HS-27A (cell line): ENCODE measurements around the gene EIPR1.
"Not testable (repeated sequence)": the region's sequence is repeated elsewhere in the genome, so short reads cannot be mapped to it uniquely, and the experiment has no call there.

Source experiments
- DNase-seq: peaks from one replicate; pipeline ENCODE4 v3.0.0-alpha.2; 2012; ENCODE audit warnings: low read depth, missing footprints

The EIPR1 gene

GRCh38 chr2:3403587-3404334 is 26.1 kb upstream of the EIPR1 start:
- no peak for DNase-seq

DNA sequence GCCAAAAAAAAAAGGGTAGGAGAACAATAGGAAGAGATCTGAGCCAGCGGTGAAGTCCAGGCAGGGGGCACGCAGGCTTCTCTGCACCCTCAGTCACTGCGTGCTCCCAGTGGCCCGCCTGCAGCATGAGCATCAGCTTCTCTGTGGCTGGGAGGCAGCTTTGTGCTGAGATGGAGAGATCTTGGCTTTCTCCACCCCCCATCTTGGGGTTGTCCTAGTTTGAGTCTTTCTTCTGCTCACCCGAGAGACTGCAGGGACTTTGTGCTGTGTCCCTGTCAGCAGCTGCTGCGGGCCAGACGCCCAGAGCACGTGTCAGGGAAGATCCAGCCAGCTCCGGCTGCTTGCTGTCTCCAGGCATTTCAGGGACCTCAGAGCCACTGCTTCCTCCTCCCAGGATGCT is 22.2 kb upstream of the EIPR1 start:
- DNase-seq: no peak

DNA sequence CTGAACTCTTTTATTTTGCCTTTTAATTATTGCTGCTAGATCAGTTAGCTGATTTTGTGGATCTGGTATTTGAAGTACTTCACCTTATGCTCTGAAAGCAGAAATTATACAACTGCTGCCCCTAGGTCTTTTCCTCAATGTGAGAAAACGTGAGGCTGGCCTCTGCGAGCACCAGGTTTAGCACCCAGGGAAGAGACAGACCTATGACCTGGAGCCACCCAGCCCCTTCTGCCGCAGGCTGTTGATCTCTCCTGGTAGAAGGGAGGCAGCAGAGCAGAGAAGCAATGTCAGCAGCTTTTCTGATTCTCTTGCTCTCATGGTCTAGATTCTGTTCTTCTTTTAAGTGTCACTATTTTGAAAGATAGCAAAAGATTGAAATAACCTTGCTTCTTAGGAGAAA is 21.8 kb upstream of the EIPR1 start:
- no peak for DNase-seq

GRCh38 chr2:3398857-3399256 is 21.2 kb upstream of the EIPR1 start:
- DNase-seq: no peak

- no peak for DNase-seq
These were observed 19.4 kb upstream of the EIPR1 start for GRCh38 chr2:3396920-3397559.

GRCh38 chr2:3392216-3392615 is 14.6 kb upstream of the EIPR1 start:
- no peak for DNase-seq

DNA sequence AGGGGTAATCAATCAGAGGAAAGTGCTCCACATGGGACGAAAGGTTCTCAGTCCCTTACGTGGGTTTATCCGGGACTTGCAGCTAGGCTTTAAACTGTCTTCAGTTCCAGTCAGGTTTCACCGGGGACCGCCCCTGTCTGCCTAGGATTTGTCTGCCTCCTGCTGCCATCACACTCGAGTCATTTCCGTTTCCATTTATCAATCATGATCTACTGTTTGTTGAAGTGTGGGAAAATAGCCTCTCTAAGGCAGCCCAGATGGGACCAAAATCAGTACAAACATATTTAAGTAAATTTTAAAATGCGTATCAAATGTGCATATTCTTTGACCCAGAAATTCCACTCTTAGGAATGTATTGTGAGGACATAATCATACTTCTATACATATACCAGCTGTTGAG is 12.4 kb upstream of the EIPR1 start:
- DNase-seq: no peak

DNA sequence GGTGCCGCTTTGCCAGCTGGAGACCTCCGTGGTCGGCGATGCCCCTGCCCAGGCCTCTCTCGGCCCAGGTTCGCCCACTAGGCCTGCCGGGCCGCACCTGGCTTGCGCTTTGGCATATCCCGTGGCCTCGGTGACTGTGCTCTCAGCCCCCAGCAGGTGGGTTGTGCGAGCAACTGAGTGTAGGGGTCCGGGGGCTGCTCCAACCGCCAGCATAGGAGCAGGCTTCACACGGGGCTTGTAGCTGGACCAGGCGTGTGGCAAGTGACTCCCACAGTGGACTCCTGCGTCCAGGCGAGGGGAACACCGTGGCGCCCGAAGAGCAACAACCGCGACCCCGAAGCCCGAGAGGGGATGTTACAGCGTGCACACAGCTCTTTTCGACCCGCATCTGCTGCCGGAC is 11.6 kb upstream of the EIPR1 start:
- no peak for DNase-seq

GRCh38 chr2:3388412-3388738 is 10.8 kb upstream of the EIPR1 start:
- no peak for DNase-seq

- DNase-seq: no peak
These were observed 10.2 kb upstream of the EIPR1 start for GRCh38 chr2:3387644-3388411.

- DNase-seq: no peak
These were observed 9.4 kb upstream of the EIPR1 start for GRCh38 chr2:3387011-3387410.

DNA sequence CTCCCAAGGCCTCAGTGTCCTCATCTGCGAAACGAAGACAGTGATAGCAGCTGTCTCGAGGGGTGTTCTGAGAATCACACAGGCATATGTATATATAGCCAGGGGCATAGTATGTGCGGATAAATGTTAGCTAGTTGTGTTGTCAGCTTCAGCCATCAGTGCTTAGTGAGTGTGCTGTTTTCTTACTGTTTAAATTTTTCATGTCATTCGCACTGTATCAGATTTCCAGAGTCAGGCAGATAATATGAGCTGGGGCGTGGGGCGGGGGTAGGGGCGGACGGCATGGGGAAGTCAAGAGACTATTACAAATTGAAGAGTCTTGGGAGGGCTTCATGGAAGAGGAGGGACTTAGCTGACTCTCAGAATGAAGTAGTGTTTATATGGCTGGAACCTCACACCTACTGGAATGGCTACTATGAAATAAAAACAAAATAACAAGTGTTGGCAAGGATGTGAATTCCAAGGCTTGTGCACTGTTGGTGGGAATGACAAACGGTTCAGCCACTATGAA is 8.9 kb upstream of the EIPR1 start:
- no peak for DNase-seq

DNA sequence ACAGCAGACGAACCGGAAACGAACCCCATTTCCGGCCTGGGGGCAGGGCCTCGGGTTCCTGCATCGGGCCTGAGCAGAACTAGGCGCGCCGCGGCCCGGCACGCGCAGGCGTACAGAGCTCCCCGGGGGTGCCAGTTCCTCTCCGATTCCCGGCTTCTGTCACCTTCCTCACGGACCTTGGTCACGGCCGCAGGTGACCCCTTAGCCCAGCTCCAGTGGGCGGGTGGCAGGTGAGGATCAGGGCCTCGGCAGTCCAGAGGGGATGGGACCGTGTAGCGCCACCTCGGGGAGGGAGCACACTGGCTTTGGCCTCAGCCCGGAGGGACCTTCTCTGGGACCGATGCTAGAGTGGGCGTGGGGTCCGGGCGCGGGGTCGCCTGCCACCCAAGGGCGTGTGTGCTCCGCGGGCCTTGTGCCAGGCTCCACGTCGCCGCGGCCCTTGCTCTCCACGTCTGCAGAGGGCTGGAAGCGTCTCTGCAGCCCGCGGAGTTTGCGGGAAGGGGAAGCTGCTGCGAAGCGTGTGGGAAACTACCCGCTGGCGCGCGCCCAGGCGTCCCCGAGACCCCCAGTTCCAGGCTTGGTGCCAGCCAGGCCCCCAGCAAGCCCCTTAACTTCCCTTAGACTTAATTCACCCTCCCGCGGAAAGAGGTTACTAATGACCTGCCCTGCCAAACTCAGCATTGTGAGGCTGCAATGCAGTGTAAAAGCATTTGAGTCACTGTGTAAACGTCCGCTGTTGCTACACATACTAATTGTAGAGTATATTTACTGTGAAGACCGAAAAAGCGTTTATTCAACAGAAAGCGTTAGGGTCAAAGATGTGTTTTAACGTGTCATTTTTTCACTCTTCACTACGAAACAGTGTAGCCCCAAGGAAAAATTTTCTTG is 2.3 kb upstream of the EIPR1 start, which contains the start of gene TRAPPC12:
Gene TRAPPC12, plus strand, starts transcription at position 48 of the 888 bp plus-strand sequence. CDS start 7,930 bp downstream, outside the sequence.
- DNase-seq: no peak

- DNase-seq: no peak
These were observed 1.7 kb upstream of the EIPR1 start for GRCh38 chr2:3379339-3379646.

GRCh38 chr2:3377279-3377611 is 373 bp downstream of the EIPR1 start:
- no peak for DNase-seq

- DNase-seq: no peak
These were observed 797 bp downstream of the EIPR1 start for GRCh38 chr2:3376821-3377220.

GRCh38 chr2:3369340-3370181 is 8.1 kb downstream of the EIPR1 start:
- DNase-seq: not testable (repeated sequence)

DNA sequence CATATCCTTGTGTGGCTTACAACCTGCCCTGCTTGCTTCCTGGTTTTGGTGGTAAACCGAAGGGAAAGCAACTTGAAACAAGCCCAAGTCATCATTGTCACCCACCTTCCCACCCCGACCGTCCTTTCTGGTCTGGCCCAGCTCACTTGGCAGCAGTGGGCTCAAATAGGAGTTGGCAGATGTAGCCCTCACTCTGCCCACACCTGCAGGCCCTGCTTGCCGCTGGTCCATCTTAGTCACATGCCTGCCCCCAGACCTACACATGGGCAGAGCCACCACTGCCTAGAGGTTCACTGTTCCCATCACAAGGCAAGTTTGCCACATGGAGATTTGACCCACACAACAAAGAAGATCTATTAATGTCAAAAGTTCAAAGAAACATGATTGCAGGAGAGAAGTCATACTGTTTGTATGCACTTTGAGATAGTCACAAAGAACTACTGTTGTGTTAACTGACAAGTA is 9.3 kb downstream of the EIPR1 start:
- DNase-seq: no peak

- DNase-seq: no peak
These were observed 12.4 kb downstream of the EIPR1 start for GRCh38 chr2:3365219-3365618.

DNA sequence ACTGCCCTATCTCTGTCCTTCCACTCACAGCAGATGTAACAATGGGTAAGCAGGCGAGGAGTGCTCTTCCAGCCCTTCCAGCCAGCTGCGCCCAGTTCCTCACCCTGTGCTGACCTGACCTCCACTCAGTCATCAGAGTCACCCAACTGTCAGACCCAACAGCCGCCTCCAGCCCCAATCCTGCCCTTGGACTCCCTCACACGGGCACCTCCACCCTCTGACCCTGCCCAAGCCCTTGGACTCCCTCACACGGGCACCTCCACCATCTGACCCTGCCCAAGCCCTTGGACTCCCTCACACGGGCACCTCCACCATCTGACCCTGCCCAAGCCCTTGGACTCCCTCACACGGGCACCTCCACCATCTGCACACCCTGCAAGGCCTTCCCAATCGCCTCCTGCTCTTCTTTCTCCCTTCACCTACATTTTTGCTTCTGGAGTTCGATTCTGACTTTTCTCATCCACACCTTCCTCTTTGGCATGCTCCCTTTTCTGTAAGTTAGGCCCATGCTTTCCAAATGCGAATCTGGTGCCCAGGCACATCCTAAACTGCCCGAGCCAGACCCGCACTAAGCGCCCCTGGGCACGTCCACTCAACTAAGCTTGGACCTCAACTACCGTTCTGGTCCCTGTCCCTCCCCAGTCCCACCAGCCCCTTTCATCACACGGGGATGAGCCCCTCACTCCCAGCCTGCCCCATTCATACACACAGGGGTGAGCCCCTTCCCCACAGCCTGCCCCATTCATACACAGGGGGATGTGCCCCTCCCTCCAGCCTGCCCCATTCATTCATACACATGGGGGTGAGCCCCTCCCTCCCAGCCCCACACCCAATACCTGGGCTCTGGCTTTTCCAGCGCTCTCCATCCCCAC is 15.9 kb downstream of the EIPR1 start:
- no peak for DNase-seq
